HG02798 (cell line): ENCODE data around the gene EMD.
A peak's percentile ranks its signal among the peaks of the same experiment; 100 is the strongest.

ENCODE experiments used
- ATAC-seq: cut with Tn5 transposase; IDR thresholded peaks from one replicate; pipeline ENCODE4 v1.9.1; 2021; ENCODE audit warnings: mild to moderate bottlenecking; ENCODE audit not compliant: unreplicated experiment, poor library complexity

Gene EMD

DNA sequence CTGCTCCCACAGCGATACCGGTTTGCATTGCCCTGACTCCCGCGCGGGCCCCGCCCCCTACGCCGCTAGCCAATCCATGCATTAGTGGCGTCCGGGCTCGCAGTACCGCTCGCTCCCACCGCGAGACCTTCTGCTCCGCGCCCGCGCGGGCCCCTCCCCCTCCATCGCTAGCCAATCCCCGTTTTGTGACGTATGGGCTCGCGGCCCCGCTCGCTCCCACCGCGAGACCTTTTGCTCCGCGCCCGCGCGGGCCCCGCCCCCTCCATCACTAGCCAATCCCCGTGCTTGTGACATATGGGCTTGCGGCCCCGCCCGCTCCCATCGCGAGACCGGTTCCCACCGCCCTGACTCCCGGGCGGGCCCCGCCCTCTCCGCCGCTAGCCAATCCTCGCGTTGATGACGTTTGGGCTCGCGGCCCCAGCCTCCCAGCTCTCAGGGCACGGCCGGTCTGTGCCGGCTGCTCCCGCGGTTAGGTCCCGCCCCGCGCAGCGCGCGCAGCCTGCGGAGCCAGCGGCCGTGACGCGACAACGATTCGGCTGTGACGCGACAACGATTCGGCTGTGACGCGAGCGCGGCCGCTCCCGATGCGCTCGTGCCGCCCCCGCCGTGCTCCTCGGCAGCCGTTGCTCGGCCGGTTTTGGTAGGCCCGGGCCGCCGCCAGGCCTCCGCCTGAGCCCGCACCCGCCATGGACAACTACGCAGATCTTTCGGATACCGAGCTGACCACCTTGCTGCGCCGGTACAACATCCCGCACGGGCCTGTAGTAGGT lies at the start of gene EMD:
Gene EMD (plus strand): TSS at position 497 of the 770 bp plus-strand sequence. CDS start 190 bp downstream, at position 687.
- ATAC-seq = peak; percentile 83

DNA sequence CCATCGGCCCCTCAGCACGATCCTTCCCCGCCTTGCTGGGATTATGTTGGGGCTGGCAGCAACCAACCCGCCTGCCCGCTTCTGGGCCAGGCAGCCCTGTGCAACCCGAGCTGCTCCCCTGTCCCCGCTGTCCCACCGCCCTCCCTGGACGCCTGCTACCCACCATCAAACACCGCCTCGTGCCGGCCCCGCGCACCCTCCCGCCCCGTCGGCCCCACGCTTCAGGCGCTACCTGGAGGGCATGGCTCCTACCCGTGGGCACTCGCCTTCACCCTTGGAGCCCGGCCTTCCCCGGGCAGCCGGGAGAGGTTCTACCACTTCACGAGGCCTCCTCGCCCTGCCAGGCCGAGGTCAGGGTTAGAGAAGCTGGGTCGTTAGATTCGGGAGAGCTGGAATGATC lies 46.5 kb upstream of the EMD start:
- ATAC-seq = no peak

DNA sequence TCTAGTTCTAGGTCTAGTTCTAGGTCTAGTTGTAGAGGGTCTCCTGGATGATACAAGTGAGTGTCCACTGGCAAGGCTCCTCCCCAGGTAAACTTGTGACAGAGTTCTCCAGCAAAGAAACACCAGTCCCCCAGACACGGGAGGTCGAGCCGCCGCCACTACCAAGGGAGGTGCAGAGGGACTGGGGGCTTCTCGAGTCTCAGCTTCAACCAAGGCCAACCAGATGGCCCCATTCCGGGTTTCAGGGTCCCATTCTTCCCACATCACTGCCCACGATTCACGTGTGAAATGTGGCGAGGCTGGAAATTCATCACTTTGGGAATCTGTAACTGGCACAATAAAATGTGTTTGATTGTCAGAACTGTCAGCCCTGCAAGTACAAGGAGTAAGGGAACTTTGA lies 46.0 kb upstream of the EMD start:
- ATAC-seq = no peak

DNA sequence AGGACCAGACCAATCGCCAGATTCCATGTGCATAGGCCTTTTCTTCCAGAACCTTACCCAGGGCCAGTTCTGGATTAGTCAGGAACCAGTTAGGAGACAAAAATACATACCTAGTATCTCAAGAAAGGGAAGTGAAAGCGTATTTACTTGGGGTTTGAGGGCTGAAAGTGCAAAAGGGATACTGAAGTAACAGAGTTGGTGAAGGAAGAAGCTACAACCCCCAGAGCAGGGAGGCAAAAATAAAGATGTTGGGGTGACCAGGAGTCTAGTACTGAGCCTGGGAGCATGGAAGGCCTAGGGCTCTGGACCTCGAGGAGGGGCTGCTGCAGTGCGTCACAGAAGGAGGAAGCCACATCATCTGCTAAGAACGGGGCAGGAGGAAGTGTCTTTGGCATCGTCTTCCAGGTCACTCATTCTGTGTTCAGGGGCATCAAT lies 45.2 kb upstream of the EMD start:
- peak; percentile 66 for ATAC-seq

DNA sequence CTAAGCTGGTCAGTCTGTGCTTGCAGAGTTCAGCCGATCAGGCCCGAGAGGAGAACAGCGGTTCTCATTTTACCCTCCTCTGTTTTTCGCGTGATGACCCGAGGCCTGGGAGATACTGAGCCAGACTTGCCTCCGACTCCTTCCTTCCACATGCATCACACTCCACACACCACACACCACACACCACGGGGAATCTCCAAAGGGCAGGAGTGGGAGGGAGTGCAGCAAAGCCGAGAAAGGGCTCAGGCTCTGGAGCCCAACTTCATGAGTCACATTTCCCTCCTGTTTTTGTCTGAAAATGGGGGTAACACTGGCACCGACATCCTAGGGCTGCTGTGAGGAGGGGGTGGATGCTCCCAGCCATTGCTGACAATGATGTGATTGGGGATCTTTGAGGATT lies 44.6 kb upstream of the EMD start:
- ATAC-seq = no peak

DNA sequence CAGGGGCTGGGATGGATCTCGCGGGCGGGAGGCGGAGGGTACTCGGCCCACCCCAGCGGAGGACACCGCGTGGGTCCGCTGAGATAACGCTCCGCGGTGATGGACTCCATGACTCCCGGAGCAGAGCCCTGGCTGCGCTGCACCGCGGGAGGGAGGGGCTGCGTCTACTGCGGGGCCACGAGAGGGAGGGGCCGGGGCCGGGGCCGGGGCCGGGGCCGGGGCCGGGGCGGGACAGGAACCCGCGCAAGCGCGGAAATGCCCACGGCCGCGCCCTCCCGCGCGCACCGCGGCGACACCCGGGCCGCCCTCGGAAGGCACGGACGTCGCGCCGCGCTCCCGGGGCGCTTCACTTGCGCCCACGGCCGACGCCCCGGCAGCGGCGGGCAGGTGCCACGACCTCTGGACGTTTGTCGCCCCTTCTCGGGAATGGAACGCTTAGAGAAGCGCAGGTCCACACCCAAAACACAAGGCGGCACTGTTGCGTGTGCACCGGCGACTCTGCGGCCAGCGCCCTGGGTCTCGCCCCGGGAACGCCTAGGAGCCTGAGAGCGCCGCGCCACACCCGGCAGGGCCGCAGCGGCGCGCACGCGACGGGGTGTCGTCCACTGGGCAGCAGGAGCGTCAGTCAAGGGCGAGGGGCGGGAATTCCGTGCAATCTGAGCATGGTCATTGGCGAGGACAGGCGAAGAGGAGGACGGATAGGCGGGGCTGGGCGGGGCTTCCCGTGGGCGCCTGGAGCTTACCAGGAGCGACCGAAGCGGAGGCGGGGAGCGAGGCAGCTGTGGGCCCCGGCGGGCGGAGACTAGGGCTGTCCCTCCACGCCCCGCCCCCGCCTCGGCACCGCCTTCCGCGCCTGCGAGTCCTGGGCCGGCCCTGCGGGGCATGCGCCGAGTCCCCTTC lies 37.4 kb upstream of the EMD start:
- peak; percentile 80 for ATAC-seq

DNA sequence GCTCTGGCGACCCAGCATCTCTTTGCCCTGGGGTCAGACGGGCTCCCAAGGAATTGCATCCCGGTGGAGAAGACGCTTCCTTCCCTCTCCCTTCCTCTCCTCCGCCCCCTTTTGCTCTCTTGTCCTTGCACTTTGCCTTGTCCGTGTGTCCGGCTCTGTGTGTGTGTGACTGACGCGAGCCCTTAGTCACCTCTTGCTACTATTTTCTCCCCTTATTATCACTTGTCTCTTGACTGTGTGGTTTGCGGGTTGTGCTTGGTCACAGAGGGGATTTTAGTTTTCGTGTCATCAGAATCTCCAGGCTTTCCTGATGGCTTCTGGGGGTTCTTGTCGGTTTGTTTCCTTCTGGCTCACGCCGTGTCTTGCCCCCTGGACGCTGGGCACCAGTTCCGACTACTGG lies 36.0 kb upstream of the EMD start:
- peak; percentile 15 for ATAC-seq

DNA sequence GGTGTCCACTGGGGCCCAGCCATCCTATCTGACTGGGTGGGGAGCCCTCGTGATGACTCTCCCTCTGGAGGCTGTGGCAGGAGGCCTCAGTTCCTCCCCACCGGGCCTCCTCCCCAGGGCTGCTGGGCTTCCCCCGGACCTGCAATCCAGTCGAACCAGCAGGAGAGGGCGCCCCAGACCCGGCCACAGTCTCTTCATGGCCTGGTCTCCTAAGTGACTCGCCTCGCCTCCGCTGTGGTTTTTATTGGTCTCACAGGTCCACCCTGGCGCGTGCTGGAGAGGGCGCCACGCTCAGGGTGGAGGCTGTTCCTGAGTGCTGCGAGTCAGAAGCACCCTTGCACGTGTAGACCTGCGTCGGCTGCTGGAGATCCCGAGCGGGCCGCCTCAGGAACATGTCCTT lies 35.5 kb upstream of the EMD start:
- ATAC-seq = peak; percentile 33

DNA sequence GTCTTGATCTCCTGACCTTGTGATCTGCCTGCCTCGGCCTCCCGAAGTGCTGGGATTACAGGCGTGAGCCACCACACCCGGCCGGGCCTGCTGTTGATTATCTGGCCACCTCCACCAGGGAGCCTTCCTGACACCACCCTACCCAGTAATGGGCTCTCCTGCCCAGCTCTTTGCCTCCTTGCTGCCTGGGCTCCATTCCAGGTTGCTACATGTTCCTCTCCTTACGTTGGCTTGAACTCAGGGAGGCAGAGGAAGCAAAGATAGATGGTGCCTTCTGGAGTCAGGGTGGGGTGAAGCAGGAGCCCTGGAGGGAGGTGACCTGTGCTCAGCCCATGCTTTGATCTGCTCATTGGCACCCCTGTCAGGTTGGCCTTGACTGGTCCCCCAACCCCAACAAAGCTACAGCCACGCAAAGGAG lies 31.0 kb upstream of the EMD start:
- no peak for ATAC-seq

DNA sequence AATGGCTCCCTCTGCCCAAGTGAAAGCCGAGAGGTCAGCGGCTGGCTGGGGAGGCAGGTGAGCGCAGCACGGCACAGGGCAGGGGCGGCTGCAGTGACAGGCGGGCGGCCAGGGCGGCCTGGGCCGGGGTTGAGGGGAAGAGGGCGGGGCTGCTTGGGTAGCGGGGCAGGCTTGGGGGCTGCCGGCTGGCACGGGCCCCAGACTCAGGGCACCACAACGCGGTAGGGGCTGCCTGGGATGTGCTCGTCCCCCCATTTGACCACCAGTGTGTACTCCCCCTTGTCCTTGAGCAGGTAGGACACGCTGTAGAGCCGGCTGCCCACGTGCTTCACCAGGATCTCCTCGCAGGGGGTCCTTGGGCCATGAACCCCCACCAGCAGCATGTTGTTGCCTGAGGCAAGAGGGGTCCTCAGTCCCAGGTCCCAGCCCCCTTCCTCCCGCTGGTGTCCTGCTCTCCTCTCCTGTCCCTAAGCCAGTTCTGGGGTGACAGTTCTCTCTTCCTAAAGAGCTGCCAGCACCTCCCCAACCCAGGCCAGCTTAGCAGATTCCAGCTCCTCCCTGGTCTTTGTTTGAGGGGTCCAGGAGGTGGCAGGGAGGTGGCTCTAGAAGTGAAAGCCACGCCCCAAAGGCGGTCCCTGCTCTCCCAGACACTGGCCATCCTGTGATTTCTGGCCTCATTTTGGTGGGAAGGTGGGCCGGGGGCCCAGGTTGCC lies 30.3 kb upstream of the EMD start:
- no peak for ATAC-seq

DNA sequence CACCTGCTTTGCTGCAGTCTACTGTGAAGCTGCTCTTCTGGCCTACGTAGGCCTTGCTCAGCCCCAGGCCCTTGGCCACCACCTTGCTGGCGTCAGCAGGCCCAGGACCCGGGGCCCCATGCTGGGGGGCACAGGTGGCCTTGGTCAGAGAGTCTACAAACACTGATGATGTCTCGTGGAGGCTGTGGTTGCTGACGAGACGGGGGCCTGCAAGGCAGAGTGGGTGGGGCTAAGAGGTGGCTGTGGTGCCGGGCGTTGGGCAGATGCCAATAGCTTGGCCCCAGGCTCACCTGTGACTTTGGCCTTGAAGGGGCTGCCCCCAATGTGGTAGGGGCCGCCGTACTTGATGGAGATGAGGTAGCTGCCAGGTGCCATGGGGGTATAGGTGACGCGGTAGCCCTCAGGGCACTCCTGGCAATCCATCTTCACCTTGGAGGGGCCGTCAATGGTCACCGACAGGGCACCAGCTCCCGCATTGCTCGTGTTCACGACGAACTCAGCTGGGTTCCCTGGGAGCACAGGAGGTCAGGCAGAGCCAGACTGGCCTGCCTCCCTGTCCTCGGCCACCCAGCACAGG lies 29.6 kb upstream of the EMD start:
- ATAC-seq = no peak

DNA sequence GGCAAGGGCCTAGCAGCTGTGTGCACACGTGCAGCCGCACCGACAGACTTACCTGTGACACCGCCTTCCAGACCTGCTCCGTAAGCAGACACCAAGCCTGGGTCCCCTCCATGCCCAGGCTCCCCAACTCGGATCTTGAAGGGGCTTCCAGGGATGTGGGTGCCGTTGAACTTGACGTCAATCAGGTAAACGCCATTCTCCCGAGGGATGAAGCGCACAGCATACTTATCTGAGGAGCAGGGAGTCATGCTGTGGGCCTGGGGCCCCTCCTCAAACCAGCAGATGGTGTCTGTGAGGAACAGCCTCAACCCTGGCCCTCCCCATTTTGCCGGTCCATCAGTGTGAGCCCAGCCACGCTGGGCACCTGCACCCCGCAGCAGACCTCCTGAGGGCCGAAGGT lies 29.1 kb upstream of the EMD start:
- ATAC-seq = no peak

DNA sequence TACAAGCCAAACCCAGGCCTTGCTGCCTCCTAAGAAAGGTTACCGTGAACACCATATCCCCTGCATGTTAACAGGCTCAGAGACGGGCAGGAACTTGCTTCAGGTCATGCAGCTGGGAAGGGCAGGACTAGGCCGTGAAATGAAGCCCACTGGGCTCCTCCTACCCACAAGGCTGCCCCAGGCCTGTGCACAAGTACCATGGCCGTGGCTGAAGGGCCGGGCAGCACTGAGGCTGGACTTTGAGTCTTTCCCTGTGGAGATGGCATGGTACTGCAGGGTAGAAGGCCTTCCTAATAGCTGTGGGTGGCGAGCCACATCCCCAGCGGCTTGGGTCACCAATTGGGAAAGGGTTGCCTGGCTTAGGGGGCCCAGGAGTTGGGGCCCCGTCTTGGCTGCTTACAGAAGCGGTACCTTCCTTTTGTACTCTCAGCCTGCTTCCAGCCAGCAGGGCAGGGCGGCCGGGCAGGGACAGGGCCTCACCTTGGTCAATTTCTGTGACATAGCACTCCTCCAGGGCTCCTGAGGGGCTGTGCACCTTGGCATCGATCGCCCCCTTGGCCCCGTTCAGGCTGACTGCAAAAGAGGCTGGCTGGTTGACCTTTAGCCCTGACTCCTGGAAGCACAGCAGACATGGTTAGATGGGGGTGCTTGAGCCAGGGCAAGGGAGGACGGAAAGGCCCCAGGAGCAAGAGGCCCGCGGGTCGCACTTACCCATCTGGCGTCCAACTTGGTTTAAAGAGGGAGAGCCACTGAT lies 28.5 kb upstream of the EMD start:
- no peak for ATAC-seq

DNA sequence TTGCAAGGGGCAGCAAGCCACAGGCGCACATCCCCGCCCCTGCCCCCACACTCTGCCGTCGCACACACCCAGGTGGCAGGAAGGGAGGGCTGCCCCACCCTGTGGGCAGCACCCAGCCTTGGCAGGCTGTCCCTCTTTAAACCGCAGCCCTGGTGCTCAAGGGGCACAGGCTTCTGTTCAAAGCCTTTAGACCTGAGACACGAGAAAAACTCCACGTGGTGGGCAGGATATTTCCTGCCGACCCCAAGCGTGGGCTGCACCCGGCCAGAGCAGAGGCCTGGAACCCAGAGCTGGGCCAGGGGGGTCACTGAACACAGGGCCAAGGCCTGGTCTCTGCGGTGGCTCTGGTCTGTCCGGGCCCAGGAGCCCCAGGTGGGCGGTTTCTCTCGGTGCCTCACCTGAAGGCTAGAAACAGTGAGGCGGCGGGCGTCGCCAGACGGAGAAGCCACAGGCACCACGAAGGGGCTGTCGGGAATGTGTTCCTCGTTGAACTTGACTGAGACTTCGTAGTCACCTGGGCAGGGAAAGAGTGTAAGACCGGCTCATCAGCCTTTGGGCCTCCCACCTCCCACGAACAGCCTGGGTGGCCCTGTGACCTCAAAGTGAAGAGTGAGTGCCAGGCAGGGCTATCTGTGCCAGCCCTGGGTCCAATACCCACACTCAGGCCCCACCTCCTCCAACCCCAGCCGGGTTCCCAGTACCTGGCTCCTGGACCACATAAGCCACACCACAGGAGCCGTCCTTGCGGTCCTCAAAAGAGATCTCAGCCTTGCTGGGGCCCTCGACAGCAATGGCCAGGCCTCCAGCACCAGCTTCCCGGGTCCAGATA lies 27.7 kb upstream of the EMD start:
- no peak for ATAC-seq

DNA sequence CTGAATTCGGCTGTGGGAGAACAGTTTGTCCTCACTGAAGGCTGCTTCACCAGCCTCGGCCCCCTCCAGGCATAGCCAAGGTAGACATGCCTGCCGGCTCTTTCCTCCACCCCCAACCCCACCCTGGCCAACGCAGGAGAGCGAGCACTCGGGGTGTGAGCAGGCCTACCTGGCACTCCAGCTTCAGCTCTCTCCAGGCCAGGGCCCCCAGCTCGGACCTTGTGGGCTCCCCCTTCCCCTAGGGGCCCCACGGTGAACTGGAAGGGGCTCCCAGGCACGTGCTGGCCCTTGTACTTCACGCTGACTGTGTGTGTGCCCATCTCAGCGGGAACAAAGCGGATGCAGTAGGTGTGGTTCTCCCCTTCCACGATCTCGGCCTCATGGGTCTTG lies 27.1 kb upstream of the EMD start:
- ATAC-seq = no peak

DNA sequence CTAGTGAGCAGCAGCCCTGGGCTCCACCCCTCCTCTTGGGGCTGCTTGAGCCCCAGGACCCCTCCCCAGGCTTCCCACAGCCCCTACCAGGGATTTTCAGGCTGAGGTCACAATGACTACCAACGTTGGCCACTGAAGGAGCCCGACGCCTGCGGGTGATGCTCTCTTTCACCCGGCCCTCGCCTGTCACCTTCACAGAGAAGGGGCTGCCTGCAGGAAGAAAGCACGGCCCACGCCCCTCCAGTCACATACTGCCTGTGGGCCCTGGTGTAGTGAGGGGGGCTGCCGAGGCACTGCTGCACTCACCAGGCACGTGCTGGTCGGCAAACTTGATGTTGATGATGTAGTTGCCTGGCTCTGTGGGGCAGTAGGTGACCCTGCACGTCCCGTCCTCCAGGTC lies 26.6 kb upstream of the EMD start:
- ATAC-seq = no peak

DNA sequence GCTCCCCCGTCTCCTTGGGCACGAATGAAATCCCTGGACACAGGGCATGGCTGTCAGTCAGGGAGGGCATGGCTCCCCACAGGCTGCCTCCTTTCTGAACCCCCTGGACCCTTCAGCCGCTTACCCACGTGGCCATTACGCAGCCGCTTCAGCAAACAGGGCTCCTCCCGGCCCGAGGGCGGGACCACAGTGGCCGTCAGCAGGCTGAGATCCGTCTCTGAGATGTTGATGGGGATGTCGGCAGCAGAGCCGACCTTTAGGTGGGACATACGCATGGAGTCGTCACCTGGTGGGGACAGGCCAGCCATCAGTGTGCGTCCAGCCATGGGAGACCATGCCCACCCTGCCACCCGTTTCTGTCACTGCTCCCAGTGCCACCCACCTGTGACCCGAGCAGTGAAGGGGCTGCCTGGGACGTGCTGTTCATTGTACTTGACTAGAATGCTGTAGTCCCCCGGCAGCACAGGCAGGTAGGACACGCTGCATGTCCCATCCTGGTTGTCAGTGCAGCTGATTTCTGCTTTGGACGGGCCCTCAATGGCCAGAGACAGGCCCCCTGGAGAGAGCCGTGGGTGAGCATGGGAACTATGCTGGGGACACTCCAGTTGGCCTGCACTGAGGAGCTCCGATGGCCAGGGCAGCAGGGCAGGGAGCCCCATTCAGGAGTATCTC lies 25.8 kb upstream of the EMD start:
- no peak for ATAC-seq

DNA sequence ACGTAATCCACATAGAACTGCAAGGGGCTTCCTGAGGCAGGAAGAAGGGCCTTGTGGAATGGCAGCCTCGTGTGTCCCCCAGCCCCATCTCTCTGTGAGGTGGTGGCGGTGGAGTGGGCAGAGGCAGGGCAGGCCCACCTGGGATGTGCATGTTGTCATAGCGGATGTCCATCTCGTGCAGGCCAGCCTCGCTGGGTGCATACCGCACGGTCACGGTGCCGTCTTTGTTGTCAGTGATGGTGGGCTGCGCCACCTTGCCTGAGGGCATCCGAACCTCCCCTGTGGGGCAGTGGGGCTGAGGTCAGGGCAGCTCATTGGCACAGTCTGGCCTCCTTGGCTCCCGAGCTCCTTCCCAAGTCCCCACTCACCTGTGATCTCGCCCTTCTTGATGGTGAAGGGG lies 25.1 kb upstream of the EMD start:
- ATAC-seq = no peak
